Suprapubic skin (tissue), 4 donors: ENCODE measurements around the gene ZDHHC17. TPM values are rescaled to one million over a fixed set of nuclear protein-coding genes. Genes with fewer than 3 reads are reported as not detected.

Experiments
- DNase-seq, 2 donors: peaks; one replicate each; pipeline ENCODE4 v3.0.0-alpha.2; 2019; ENCODE audit warnings: low spot score in 2 of 2
- H3K27ac ChIP-seq: fragments of 200-600 bp; sonication (generic); one replicate; pipeline ENCODE4 v1.5.1; 2019
- H3K27me3 ChIP-seq: fragments of 200-600 bp; sonication (generic); one replicate; pipeline ENCODE4 v1.5.1; 2019
- H3K36me3 ChIP-seq: fragments of 200-600 bp; sonication (generic); one replicate; pipeline ENCODE4 v1.5.1; 2019
- H3K4me1 ChIP-seq: fragments of 200-600 bp; sonication (generic); one replicate; pipeline ENCODE4 v1.5.1; 2019
- H3K4me3 ChIP-seq: fragments of 200-600 bp; sonication (generic); one replicate; pipeline ENCODE4 v1.5.1; 2019; ENCODE audit warnings: mild to moderate bottlenecking
- H3K9me3 ChIP-seq: fragments of 200-600 bp; sonication (generic); one replicate; pipeline ENCODE4 v1.5.1; 2019
- CTCF ChIP-seq, 2 donors: fragments of 200-600 bp in 1 of 2; fragments of 450-650 bp in 1 of 2; sonication (generic) in 1 of 2; IDR thresholded peaks; one replicate each; pipeline ENCODE4 v1.5.1; 2016 to 2019; ENCODE audit warnings: antibody characterized with exemption in 2 of 2, mild to moderate bottlenecking in 1 of 2, moderate library complexity in 1 of 2
- EP300 ChIP-seq: sonication (generic); formaldehyde crosslinking; IDR thresholded peaks from one replicate; pipeline ENCODE4 v1.6.1; 2017; ENCODE audit warnings: antibody characterized with exemption
- POLR2A ChIP-seq, 2 donors: fragments of 450-650 bp; IDR thresholded peaks; one replicate each; pipeline ENCODE4 v1.6.1; 2017; ENCODE audit warnings: antibody characterized with exemption in 2 of 2, mild to moderate bottlenecking in 2 of 2, moderate library complexity in 2 of 2
- POLR2AphosphoS5 ChIP-seq, 3 donors: sonication (generic); formaldehyde crosslinking; IDR thresholded peaks; one replicate each; pipeline ENCODE4 v1.6.1; 2017; ENCODE audit warnings: antibody characterized with exemption in 3 of 3
- WGBS: methylation state at CpG from one replicate; pipeline ENCODE4 v1.1.5; 2018; 5-methylcytosine and 5-hydroxymethylcytosine counted together
- total RNA-seq, 4 donors: library from RNA; depleted of rRNA; stranded (reverse); fragments of >200 nt; gene quantifications; one replicate each; pipeline ENCODE4 v1.1.0, GENCODE V29; 2016

Gene ZDHHC17
- total RNA-seq, 4 donors from 2014 or later: 10.5 to 54.8 (median 19.9) TPM

DNA sequence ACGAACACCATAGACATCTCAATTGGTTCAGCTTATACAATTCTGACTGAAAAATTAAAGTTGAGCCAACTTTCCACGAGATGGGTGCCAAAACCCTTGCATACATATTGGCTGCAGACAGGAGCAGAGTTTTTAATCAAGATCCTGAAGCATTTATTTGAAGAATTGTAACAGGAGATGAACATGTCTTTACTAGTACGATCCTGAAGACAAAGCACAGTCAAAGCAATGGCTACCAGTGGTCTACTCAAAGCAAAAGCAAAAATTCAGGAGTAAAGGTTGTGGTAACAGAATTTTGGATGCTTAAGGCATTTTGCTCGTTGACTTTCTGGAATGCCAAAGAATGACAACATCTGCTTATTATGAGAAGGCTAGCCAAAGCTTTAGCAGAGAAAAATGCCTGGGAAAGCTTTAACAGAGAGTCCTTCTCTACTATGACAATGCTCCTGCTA is 20.7 kb downstream of the ZDHHC17 start:
- H3K4me3 ChIP-seq: no peak overlapping the region
- peak overlapping the region; percentile 25 for H3K27ac ChIP-seq
- no peaks in the 10 kb centered on the region for H3K9me3 ChIP-seq
- WGBS: 19% methylated on average over 4 of the region's 4 CpGs
- TF ChIP-seq EP300: no peak
- TF ChIP-seq POLR2AphosphoS5 (IDR thresholded peaks at IDR 0.05): no peak
- no peak for TF ChIP-seq POLR2A (IDR thresholded peaks at IDR 0.05)
- no peak for TF ChIP-seq CTCF (IDR thresholded peaks at IDR 0.05)
- no peak for DNase-seq
- H3K4me1 ChIP-seq: peaks cover 16% of the 10 kb centered on the region
- H3K27me3 ChIP-seq: no peaks in the 10 kb centered on the region
- H3K36me3 ChIP-seq: no peaks in the 10 kb centered on the region

DNA sequence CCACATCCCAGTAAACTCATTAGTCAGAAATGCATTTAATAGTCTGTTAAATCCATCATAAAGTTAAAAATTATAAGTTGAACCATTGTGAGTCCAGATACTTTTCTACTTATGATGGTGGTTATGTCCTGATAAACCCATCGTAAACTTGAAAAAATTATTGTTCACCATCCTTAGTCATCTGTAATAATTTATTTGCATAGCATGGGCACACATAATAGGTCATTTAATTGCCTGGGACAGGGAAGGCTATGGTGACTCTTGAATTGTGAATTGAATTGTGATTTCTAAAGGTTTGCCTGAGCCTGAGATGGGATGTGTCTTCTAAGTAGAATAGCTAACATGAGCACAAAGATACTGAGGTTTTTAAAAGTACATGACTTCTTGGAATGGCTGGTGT is 21.5 kb downstream of the ZDHHC17 start:
- no peak for TF ChIP-seq POLR2AphosphoS5 (IDR thresholded peaks at IDR 0.05)
- TF ChIP-seq POLR2A (IDR thresholded peaks at IDR 0.05): no peak
- no peak for TF ChIP-seq EP300
- no peak for TF ChIP-seq CTCF (IDR thresholded peaks at IDR 0.05)
- Histone ChIP-seq H3K4me1 (peaks cover 18% of the 10 kb centered on the region), H3K27ac (no peak overlapping the region)

GRCh38 chr12:76786986-76787385 is 23.1 kb downstream of the ZDHHC17 start:
- TF ChIP-seq POLR2AphosphoS5 (IDR thresholded peaks at IDR 0.05) (no peak), EP300 (no peak), POLR2A (IDR thresholded peaks at IDR 0.05) (no peak), CTCF (IDR thresholded peaks at IDR 0.05) (no peak)
- Histone ChIP-seq H3K36me3 (no peaks in the 10 kb centered on the region), H3K9me3 (no peaks in the 10 kb centered on the region), H3K4me1 (peaks cover 24% of the 10 kb centered on the region), H3K4me3 (no peak overlapping the region), H3K27me3 (no peaks in the 10 kb centered on the region), H3K27ac (no peak overlapping the region)
- DNase-seq: no peak
- 88% methylated on average over 3 of the region's 3 CpGs for WGBS

More for the DNA sequence above, 21.5 kb downstream of the ZDHHC17 start:
- no peaks in the 10 kb centered on the region for H3K9me3 ChIP-seq
- H3K27me3 ChIP-seq: no peaks in the 10 kb centered on the region
- no peak overlapping the region for H3K4me3 ChIP-seq
- no peak for DNase-seq
- H3K36me3 ChIP-seq: no peaks in the 10 kb centered on the region
- WGBS: 93% methylated on average over 1 of the region's 1 CpG

GRCh38 chr12:76787689-76788088 is 23.8 kb downstream of the ZDHHC17 start:
- 100% methylated on average over 2 of the region's 2 CpGs for WGBS
- H3K27ac ChIP-seq: no peak overlapping the region
- H3K4me1 ChIP-seq: peaks cover 24% of the 10 kb centered on the region
- H3K36me3 ChIP-seq: no peaks in the 10 kb centered on the region
- TF ChIP-seq POLR2AphosphoS5 (IDR thresholded peaks at IDR 0.05): no peak
- TF ChIP-seq EP300: no peak
- TF ChIP-seq CTCF (IDR thresholded peaks at IDR 0.05): no peak
- TF ChIP-seq POLR2A (IDR thresholded peaks at IDR 0.05): no peak
- no peak overlapping the region for H3K4me3 ChIP-seq
- no peaks in the 10 kb centered on the region for H3K9me3 ChIP-seq
- no peaks in the 10 kb centered on the region for H3K27me3 ChIP-seq
- DNase-seq: no peak

- DNase-seq: no peak
- Histone ChIP-seq H3K4me1 (peaks cover 17% of the 10 kb centered on the region), H3K4me3 (no peak overlapping the region), H3K27me3 (no peaks in the 10 kb centered on the region), H3K9me3 (no peaks in the 10 kb centered on the region), H3K36me3 (no peaks in the 10 kb centered on the region), H3K27ac (no peak overlapping the region)
- 58% methylated on average over 3 of the region's 3 CpGs for WGBS
- TF ChIP-seq POLR2A (IDR thresholded peaks at IDR 0.05) (no peak), EP300 (no peak), POLR2AphosphoS5 (IDR thresholded peaks at IDR 0.05) (no peak), CTCF (IDR thresholded peaks at IDR 0.05) (no peak)
Measured at GRCh38 chr12:76789335-76790050, 25.6 kb downstream of the ZDHHC17 start.
